OCI-LY1 (cell line): ENCODE results near the gene SLC25A21.

Experiments used
- H2AFZ ChIP-seq: fragments of 200-600 bp; sonication (generic), shearing (Covaris generic); 2 replicates; pipeline ENCODE4 v1.6.0; 2014; ENCODE audit warnings: antibody characterized with exemption, mild to moderate bottlenecking, low read length
- H3F3A ChIP-seq: fragments of 200-600 bp; sonication (generic), shearing (Covaris generic); 2 replicates; pipeline ENCODE4 v1.6.0; 2014; ENCODE audit warnings: mild to moderate bottlenecking, antibody characterized with exemption, low read length, moderate library complexity; ENCODE audit not compliant: insufficient read depth
- H3K27ac ChIP-seq: fragments of 200-600 bp; sonication (generic); 2 replicates; pipeline ENCODE4 v1.5.1; 2014; ENCODE audit warnings: low read length, mixed run types, mild to moderate bottlenecking, low read depth; ENCODE audit not compliant: poor library complexity, severe bottlenecking
- H3K27me3 ChIP-seq: fragments of 200-600 bp; sonication (generic); 2 replicates; pipeline ENCODE4 v1.6.0; 2014; ENCODE audit warnings: antibody characterized with exemption, mild to moderate bottlenecking, low read length, moderate library complexity; ENCODE audit not compliant: insufficient read depth
- H3K36me3 ChIP-seq: fragments of 200-600 bp; sonication (generic); 2 replicates; pipeline ENCODE4 v1.6.1; 2014; ENCODE audit warnings: mild to moderate bottlenecking, antibody characterized with exemption, low read length, moderate library complexity, mixed read lengths; ENCODE audit not compliant: insufficient read depth
- H3K4me1 ChIP-seq: fragments of 200-600 bp; sonication (generic); 2 replicates; pipeline ENCODE4 v1.5.1; 2014; ENCODE audit warnings: mild to moderate bottlenecking, low read length, moderate library complexity; ENCODE audit not compliant: insufficient read depth, severe bottlenecking
- H3K4me2 ChIP-seq: fragments of 200-600 bp; sonication (generic), shearing (Covaris generic); 2 replicates; pipeline ENCODE4 v1.6.1; 2014; ENCODE audit warnings: low read length
- H3K4me3 ChIP-seq: fragments of 200-600 bp; sonication (generic); 2 replicates; pipeline ENCODE4 v1.5.1; 2014; ENCODE audit warnings: low read length, low read depth, mild to moderate bottlenecking, mixed read lengths; ENCODE audit not compliant: poor library complexity, severe bottlenecking
- H3K79me2 ChIP-seq: fragments of 200-600 bp; shearing (Covaris generic); 2 replicates; pipeline ENCODE4 v1.6.1; 2016; ENCODE audit warnings: mixed run types, low read length, mixed read lengths; ENCODE audit not compliant: insufficient read depth
- H3K9ac ChIP-seq: fragments of 200-600 bp; sonication (generic), shearing (Covaris generic); 2 replicates; pipeline ENCODE4 v1.6.1; 2014; ENCODE audit warnings: mild to moderate bottlenecking, low read length, mixed read lengths
- H3K9me2 ChIP-seq: fragments of 200-600 bp; sonication (generic), shearing (Covaris generic); 2 replicates; pipeline ENCODE4 v1.6.1; 2014; ENCODE audit warnings: low read depth, mild to moderate bottlenecking, low read length, mixed read lengths
- H3K9me3 ChIP-seq: fragments of 200-600 bp; shearing (Covaris generic); 2 replicates; pipeline ENCODE4 v1.6.1; 2014; ENCODE audit warnings: low read length, mixed read lengths
- H4K20me1 ChIP-seq: fragments of 200-600 bp; sonication (generic), shearing (Covaris generic); 2 replicates; pipeline ENCODE4 v1.6.0; 2016; ENCODE audit warnings: mild to moderate bottlenecking, low read length; ENCODE audit not compliant: insufficient read depth
- CTCF ChIP-seq: fragments of 200-600 bp; sonication (generic), shearing (Covaris generic); IDR thresholded peaks from 2 replicates; pipeline ENCODE4 v1.5.1; 2017; ENCODE audit warnings: mild to moderate bottlenecking, antibody characterized with exemption, low read length, moderate library complexity, mixed read lengths
- EZH2 ChIP-seq: fragments of 200-600 bp; sonication (generic), shearing (Covaris generic); IDR thresholded peaks from 2 replicates; pipeline ENCODE4 v1.8.0; 2017; ENCODE audit warnings: borderline replicate concordance, mixed run types, mild to moderate bottlenecking, antibody characterized with exemption, low read length, moderate library complexity, mixed read lengths

The SLC25A21 gene

GRCh38 chr14:36879558-36879957 is 292.8 kb downstream of the SLC25A21 start:
- H3K27me3 ChIP-seq: no peaks in the 10 kb centered on the region
- H3K36me3 ChIP-seq: no peaks in the 10 kb centered on the region
- H3K9me3 ChIP-seq: no peaks in the 10 kb centered on the region
- H3K4me1 ChIP-seq: no peaks in the 10 kb centered on the region
- no peaks in the 10 kb centered on the region for H3K79me2 ChIP-seq
- no peak overlapping the region for H3K4me3 ChIP-seq
- H3K27ac ChIP-seq: no peak overlapping the region
- H2AFZ ChIP-seq: no peak overlapping the region
- no peaks in the 10 kb centered on the region for H3F3A ChIP-seq
- no peak overlapping the region for H3K4me2 ChIP-seq
- TF ChIP-seq EZH2 (no peak), CTCF (no peak)
- no peaks in the 10 kb centered on the region for H4K20me1 ChIP-seq
- no peaks in the 10 kb centered on the region for H3K9me2 ChIP-seq
- H3K9ac ChIP-seq: no peak overlapping the region

DNA sequence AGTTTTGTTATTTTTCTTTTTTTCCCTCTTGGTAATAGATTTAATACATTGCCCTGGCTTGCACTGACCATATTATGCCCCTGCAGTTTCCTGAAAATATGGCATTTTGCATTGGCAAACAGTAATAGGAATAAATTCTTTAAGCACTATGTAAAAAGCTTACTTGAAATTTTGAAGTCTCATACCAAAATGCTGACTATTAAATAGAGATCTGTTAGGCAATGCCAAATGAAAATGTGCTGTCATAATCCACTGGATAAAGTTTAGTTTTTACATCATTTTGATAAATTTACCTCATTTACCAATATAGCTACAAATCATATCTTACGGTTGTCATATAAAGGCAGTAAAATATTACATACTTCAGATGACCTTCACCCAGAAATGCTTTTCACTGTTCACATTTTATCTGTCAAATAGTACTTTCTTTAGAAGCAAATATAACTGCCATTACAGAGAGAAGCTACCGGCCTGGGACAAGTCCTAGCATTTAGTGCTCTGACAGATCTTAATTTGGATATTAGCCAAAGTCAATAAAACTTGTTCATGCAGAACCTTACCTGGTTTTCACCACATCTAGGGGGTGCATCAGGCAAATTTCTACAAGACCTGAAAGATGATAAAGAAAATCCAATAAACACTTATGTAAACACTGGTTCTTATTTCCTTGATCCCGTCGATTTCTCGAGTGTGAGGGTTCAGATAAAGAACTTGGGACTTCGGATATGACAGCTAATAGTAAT is 297.8 kb downstream of the SLC25A21 start:
- Histone ChIP-seq H3K36me3 (no peaks in the 10 kb centered on the region), H3K4me3 (no peak overlapping the region), H3K27ac (no peak overlapping the region), H3K79me2 (no peaks in the 10 kb centered on the region), H3F3A (no peaks in the 10 kb centered on the region), H3K4me1 (no peaks in the 10 kb centered on the region), H2AFZ (no peak overlapping the region), H4K20me1 (no peaks in the 10 kb centered on the region), H3K4me2 (no peak overlapping the region), H3K27me3 (no peaks in the 10 kb centered on the region), H3K9me2 (no peaks in the 10 kb centered on the region), H3K9ac (no peak overlapping the region), H3K9me3 (no peaks in the 10 kb centered on the region)
- TF ChIP-seq EZH2 (no peak), CTCF (no peak)

DNA sequence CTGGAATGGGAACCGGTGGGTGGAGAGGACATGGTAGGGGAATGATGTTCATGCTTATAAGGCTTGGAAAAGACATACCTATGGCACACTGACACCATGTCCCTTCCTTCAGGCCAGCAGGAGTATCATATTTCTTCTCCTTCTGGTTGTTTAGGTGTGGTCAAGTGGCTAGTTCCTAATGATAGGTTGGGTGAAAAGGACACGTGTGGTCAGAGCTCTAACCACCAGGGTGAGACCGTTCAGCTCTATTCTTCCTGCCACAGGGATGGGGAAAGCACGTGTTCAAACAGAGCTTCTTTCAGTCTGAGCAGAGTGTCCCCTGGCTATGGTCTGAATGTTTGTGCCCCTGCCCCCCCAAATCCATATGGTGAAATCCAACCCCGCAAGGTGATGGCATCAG is 301.6 kb downstream of the SLC25A21 start:
- H3K9me3 ChIP-seq: no peaks in the 10 kb centered on the region
- H3K9ac ChIP-seq: no peak overlapping the region
- H3K79me2 ChIP-seq: no peaks in the 10 kb centered on the region
- no peaks in the 10 kb centered on the region for H4K20me1 ChIP-seq
- no peaks in the 10 kb centered on the region for H3K9me2 ChIP-seq
- no peak overlapping the region for H3K4me3 ChIP-seq
- H2AFZ ChIP-seq: no peak overlapping the region
- no peak overlapping the region for H3K27ac ChIP-seq
- no peaks in the 10 kb centered on the region for H3K27me3 ChIP-seq
- TF ChIP-seq EZH2 (no peak), CTCF (no peak)
- no peaks in the 10 kb centered on the region for H3K4me1 ChIP-seq
- H3K4me2 ChIP-seq: no peak overlapping the region
- no peaks in the 10 kb centered on the region for H3K36me3 ChIP-seq
- no peaks in the 10 kb centered on the region for H3F3A ChIP-seq
